ENCODE data around the gene FAM83C.
A peak's percentile ranks its signal among the peaks of the same experiment; 100 is the strongest.
"Not testable (repeated sequence)": the region's sequence is repeated elsewhere in the genome, so short reads cannot be mapped to it uniquely, and the experiment has no call there.

The FAM83C gene

GRCh38 chr20:35267092-35267491 is 25.1 kb downstream of the FAM83C start:
- no peak for DNase-seq (ENCODE audit: low read depth in 2 of 2)

DNA sequence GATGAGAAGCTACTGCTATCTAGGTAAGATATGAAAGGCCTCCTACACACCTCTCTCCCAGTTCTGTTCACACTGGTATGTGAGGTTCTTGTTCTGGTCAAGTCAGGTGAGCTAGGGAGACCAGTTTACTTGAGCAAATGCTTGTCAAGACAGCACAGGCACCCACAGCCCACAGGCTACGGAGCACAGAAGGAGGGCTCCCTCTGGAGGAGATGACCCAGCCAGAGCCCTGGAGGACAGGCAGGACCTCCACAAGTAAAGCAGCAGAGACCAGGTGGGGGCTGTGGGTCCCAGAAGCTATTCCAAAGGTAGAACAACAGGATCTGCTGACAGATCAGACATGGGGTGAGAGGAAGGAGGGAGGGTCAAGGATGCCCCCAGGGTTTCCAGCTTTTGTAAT is 27.5 kb downstream of the FAM83C start:
- DNase-seq (ENCODE audit: low read depth in 2 of 2), result no peak

- no peak for DNase-seq (ENCODE audit: low read depth in 2 of 2)
Observed at GRCh38 chr20:35263532-35264341, 28.5 kb downstream of the FAM83C start.

- not testable (repeated sequence) for DNase-seq (ENCODE audit: low read depth in 2 of 2)
Observed at GRCh38 chr20:35262731-35263531, 29.3 kb downstream of the FAM83C start.

GRCh38 chr20:35262321-35262720 is 29.9 kb downstream of the FAM83C start:
- not testable (repeated sequence) for DNase-seq (ENCODE audit: low read depth in 2 of 2)

DNA sequence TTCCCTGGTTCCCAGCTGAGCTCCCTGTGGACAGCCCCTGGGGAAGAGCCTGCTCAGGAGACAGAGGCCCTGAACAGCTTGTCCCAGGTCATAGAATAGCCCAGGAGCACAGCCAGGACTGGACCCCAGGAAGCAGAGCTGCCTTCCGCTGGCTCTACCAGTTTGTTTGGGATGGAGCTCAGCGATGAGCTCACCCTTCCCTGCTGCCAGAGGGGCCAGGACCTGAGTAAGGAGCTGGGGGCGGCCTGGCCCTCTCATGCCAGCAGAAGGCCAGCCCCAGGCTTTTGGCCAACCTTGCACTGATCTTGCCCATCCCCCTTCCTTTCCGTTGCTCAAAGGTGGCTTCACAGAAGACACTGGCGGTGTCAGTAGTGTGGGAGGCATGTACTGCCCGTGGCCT is 31.8 kb downstream of the FAM83C start:
- no peak for DNase-seq (ENCODE audit: low read depth in 2 of 2)

GRCh38 chr20:35257175-35257909 is 34.9 kb downstream of the FAM83C start:
- peak; percentile 21 to 23 for DNase-seq (ENCODE audit: low read depth in 2 of 2)

GRCh38 chr20:35254448-35254999 is 37.7 kb downstream of the FAM83C start:
- no peak for DNase-seq (ENCODE audit: low read depth in 2 of 2)

DNA sequence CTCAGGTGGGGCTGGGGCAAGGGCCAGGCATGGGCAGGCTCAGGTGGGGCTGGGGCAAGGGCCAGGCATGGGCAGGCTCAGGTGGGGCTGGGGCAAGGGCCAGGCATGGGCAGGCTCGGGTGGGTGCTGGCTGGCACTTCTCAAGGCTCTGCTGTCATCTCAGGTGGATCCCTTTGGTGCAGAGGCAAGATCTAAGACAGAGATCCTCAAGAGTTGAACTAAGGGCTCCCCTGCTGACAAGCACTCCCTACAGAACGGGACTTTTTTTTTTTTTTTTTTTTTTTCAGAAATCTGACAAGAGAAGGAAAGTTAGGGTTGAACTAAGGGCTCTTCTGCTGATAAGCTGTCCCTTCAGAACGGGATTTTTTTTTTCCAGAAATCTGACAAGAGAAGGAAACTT is 39.2 kb downstream of the FAM83C start:
- DNase-seq (ENCODE audit: low read depth in 2 of 2), result no peak

- DNase-seq (ENCODE audit: low read depth in 2 of 2), result not testable (repeated sequence)
Observed at GRCh38 chr20:35252598-35252997, 39.6 kb downstream of the FAM83C start.

- no peak for DNase-seq (ENCODE audit: low read depth in 2 of 2)
Observed at GRCh38 chr20:35252037-35252461, 40.2 kb downstream of the FAM83C start.

- no peak for DNase-seq (ENCODE audit: low read depth in 2 of 2)
Observed at GRCh38 chr20:35251613-35251940, 40.6 kb downstream of the FAM83C start.

DNA sequence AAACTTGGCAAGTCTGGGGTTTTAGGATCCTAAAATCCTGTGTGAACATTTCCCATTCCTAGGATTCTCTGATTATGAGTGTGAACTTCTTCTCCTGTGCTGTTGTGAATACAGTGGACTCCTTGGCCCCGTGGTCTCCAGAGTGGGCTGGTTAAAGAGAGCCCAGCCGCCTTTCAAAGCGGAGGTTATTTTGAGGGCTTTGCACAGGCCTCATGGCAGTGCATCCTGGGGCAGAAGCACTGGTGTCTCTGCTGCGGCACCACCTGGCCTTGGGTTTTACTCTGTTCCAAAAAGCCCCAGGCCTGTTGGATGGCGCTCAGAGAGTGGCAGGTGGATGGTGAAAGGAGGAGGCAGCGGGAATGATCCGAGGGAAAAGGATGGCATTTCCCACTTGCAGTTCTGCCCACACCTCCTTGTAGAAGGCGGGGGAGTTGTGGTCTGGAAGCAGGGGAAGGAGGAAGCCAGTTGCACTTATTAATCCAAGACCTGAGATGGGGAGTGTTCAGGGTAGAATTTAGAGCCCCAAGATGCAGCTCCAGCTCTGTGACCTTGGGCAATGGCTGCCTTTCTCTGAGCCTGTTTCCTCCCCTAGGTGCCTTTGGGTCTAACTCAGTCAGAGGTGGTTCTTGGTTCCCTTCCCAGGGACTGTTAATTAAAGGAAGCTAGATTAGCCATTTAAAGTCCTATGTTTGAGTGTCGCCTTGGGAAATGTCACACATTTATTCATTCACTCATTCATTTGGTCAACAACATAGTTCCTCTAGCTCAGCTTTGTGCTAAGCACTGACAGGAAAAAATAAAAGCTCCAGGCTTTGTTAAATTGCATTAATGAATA is 43.4 kb downstream of the FAM83C start:
- DNase-seq (ENCODE audit: low read depth in 2 of 2), result no peak

DNA sequence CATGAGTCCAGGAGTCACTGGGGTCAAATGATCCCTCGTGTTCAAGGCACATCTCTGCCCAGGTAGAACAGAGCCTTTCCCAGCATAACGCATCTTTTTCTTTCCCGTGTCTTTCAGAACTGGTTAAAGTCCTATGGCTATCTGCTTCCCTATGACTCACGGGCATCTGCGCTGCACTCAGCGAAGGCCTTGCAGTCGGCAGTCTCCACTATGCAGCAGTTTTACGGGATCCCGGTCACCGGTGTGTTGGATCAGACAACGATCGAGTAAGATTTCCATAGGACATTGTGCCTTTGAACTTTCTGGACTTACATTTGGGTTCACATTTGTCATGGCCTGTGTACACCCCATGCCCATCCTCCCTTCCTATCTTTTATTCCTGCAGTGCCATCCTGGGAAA is 45.5 kb downstream of the FAM83C start:
- DNase-seq (ENCODE audit: low read depth in 2 of 2), result no peak

- no peak for DNase-seq (ENCODE audit: low read depth in 2 of 2)
Observed at GRCh38 chr20:35243986-35244385, 48.2 kb downstream of the FAM83C start.

DNA sequence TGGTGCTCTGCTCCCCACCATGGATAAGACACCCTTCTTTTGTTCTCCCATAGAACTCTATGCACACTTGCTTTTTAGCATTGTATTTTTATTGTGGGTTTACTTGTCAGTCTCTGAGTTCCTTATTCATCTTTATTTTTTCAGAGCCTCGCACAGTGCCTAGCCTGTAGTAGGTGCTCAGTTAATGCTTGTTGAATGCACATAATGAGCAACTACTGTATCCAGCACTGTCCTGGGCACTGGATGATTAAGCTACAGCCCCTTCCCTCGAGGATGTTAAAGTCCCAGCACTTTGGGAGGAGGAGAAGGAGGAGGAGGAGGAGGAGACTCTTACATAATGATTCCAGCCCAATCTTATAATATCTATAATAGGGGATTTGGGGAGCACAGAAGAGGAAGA is 48.9 kb downstream of the FAM83C start:
- DNase-seq (ENCODE audit: low read depth in 2 of 2), result no peak

- DNase-seq (ENCODE audit: low read depth in 2 of 2), result no peak
Observed at GRCh38 chr20:35240811-35241293, 51.4 kb downstream of the FAM83C start.

- DNase-seq (ENCODE audit: low read depth in 2 of 2), result no peak
Observed at GRCh38 chr20:35240083-35240810, 52.0 kb downstream of the FAM83C start.

- no peak for DNase-seq (ENCODE audit: low read depth in 2 of 2)
Observed at GRCh38 chr20:35238735-35239134, 53.5 kb downstream of the FAM83C start.

DNA sequence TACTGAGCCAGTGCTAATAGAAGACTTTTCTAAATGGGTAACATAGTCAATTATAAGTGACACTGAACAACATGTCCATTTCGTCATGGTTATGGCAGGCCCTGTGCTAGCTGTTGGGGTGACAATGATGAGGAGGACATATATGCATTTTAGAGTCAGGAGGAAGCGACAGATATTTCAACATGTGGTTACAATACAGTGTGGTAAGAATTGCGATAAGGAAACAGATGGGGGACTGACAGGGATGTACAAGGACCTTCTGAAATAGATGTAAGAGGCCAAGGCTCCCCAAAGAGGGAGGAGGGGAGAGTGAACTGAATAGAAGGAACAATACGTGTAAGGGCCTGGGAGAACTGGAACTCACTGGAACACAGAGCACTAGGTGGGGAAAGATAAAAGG is 54.1 kb downstream of the FAM83C start:
- no peak for DNase-seq (ENCODE audit: low read depth in 2 of 2)

Data from fibroblast of skin of left quadriceps (primary cell).